Common myeloid progenitor, CD34-positive (primary cell): ENCODE data around the gene DFFA.
"Not testable (repeated sequence)": the region's sequence is repeated elsewhere in the genome, so short reads cannot be mapped to it uniquely, and the experiment has no call there.

Source experiments
- CTCF ChIA-PET: fragments of 350-600 bp; sonication (Branson Sonifier 250); formaldehyde crosslinking; loops from one replicate; lab custom pipeline; 2021; ENCODE audit warnings: antibody characterized with exemption; lab: Charles Lee
- POLR2A ChIA-PET: fragments of 350-600 bp; sonication (Branson Sonifier 250); formaldehyde crosslinking; loops from one replicate; lab custom pipeline; 2021; ENCODE audit warnings: antibody characterized with exemption; lab: Charles Lee
- DNase-seq, 3 donors: peaks; one replicate each; pipeline versions ENCODE4 v3.0.0 to v3.0.0-alpha.2; 2013
- H3K27ac ChIP-seq, 2 experiments: 1 replicate in 1 of 2; 2 replicates in 1 of 2; pipeline ENCODE4 v1.7.0; 2013; ENCODE audit warnings: inconsistent platforms in 2 of 2, low read length in 2 of 2, mild to moderate bottlenecking in 2 of 2, low read depth in 1 of 2, moderate library complexity in 1 of 2; ENCODE audit not compliant: severe bottlenecking in 2 of 2, insufficient read depth in 1 of 2, poor library complexity in 1 of 2
- H3K27me3 ChIP-seq, 5 experiments: replicated peaks in 2 of 5; 1 replicate in 3 of 5; 2 replicates in 2 of 5; pipeline versions ENCODE4 v1.6.1 to v1.7.0; 2013; ENCODE audit warnings: low read length in 4 of 5, mild to moderate bottlenecking in 2 of 5, moderate library complexity in 2 of 5, inconsistent platforms in 1 of 5; ENCODE audit not compliant: insufficient read depth in 5 of 5, control insufficient read depth in 4 of 5
- H3K36me3 ChIP-seq, 4 experiments: 1 replicate in 2 of 4; 2 replicates in 2 of 4; pipeline versions ENCODE4 v1.6.1 to v1.7.0; 2013; ENCODE audit warnings: low read length in 3 of 4, control low read depth in 1 of 4, mild to moderate bottlenecking in 1 of 4; ENCODE audit not compliant: control insufficient read depth in 4 of 4, insufficient read depth in 4 of 4
- H3K4me1 ChIP-seq, 4 experiments: 1 replicate in 3 of 4; 2 replicates in 1 of 4; pipeline versions ENCODE4 v1.6.1 to v1.7.1; 2013; ENCODE audit warnings: low read length in 3 of 4, mild to moderate bottlenecking in 3 of 4, control low read depth in 1 of 4, inconsistent platforms in 1 of 4, moderate library complexity in 1 of 4; ENCODE audit not compliant: control insufficient read depth in 4 of 4, insufficient read depth in 4 of 4; ENCODE audit errors: control extremely low read depth in 1 of 4
- H3K4me3 ChIP-seq, 7 experiments: 1 replicate in 4 of 7; 2 replicates in 3 of 7; pipeline versions ENCODE4 v1.5.1 to v1.7.0; 2013; ENCODE audit warnings: mild to moderate bottlenecking in 7 of 7, low read length in 6 of 7, moderate library complexity in 6 of 7, inconsistent platforms in 2 of 7, low read depth in 2 of 7, control low read depth in 1 of 7; ENCODE audit not compliant: insufficient read depth in 4 of 7, control insufficient read depth in 1 of 7; ENCODE audit errors: extremely low read depth in 1 of 7
- H3K9me3 ChIP-seq, 5 experiments: 1 replicate in 4 of 5; 2 replicates in 1 of 5; pipeline versions ENCODE4 v1.6.1 to v1.7.1; 2013; ENCODE audit warnings: low read length in 4 of 5, mild to moderate bottlenecking in 2 of 5, inconsistent platforms in 1 of 5, low read depth in 1 of 5, moderate library complexity in 1 of 5; ENCODE audit not compliant: control insufficient read depth in 4 of 5, insufficient read depth in 2 of 5; ENCODE audit errors: control extremely low read depth in 1 of 5
- WGBS: methylation state at CpG from one replicate; pipeline ENCODE4 v1.1.5; 2013; ENCODE audit not compliant: insufficient coverage; 5-methylcytosine and 5-hydroxymethylcytosine counted together

Gene DFFA

GRCh38 chr1:10432910-10433700 is 39.2 kb downstream of the DFFA start:
- Histone ChIP-seq H3K9me3 (no peaks in the 10 kb centered on the region), H3K27me3 (no peaks in the 10 kb centered on the region), H3K4me3 (no peak overlapping the region), H3K27ac (no peak overlapping the region), H3K36me3 (peaks cover 0 to 4% (median under 1%) of the 10 kb centered on the region in 4 experiments), H3K4me1 (peaks cover 3 to 20% (median 14%) of the 10 kb centered on the region in 4 experiments)
- ChIA-PET POLR2A (interaction anchor here (0.7 kb wide), 1 partner anchor 107 kb away, joined by 3 read pairs; no protein-coding TSS in a partner anchor), CTCF (interaction anchor here (0.9 to 10.2 kb wide), 4 partner anchors 11 to 60 kb away, joined by 3 to 118 read pairs (median 4); no protein-coding TSS in a partner anchor)
- 91% methylated on average over 11 of the region's 14 CpGs for WGBS
- DNase-seq: no peak

DNA sequence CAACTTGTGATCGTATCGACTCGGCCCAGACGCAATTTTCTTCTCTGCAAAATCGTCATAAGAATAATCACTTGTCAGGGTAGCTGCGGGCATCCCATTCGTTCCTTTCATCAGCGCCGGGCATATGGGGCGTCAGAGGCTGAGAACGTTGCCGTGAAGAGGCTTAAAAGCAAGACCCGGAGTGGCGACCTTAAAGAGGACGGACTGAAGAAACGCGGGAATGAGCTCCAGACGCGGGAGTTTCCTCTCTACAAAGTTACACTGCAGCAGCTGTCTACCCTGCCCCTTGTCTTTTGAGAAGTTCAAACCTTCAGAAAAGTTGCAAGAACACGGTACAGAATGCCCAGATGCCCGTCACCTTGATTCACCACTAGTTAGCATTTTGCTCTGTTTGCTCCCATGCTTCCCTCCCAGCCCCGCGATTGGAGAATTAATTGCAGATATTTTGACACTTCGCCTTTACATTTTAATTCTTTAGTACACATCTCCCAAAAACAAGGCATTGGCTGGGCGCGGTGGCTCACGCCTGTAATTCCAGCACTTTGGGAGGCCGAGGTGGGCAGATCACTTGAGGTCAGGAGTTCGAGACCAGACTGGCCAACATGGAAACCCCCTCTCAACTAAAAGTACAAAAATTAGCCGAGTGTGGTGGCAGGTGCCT is 41.1 kb downstream of the DFFA start:
- ChIA-PET CTCF (interaction anchor here (0.9 to 10.2 kb wide), 9 partner anchors 8 to 222 kb away, joined by 3 to 118 read pairs (median 4); partner anchors contain the start of gene DFFA), POLR2A (no interaction called here)
- WGBS: 25% methylated on average over 29 of the region's 30 CpGs
- peak overlapping the region; percentile 74 to 92 for H3K27ac ChIP-seq
- peaks cover 3 to 24% (median 16%) of the 10 kb centered on the region in 4 experiments for H3K4me1 ChIP-seq
- DNase-seq: peak in 2 of 3 donors; percentile 55 to 60
- H3K9me3 ChIP-seq: no peaks in the 10 kb centered on the region
- peaks cover 0 to 4% (median under 1%) of the 10 kb centered on the region in 4 experiments for H3K36me3 ChIP-seq
- H3K4me3 ChIP-seq: peak overlapping the region; percentile 64 to 99 (median 89)
- H3K27me3 ChIP-seq: no peaks in the 10 kb centered on the region

GRCh38 chr1:10430216-10431069 is 41.9 kb downstream of the DFFA start, which contains the start of gene CENPS:
TSS of gene CENPS (plus strand) at chr1:10430433. CDS start at chr1:10430518, 85 bp downstream.
- Histone ChIP-seq H3K4me3 (peak within 1 kb of the TSS; percentile 64 to 99 (median 89)), H3K9me3 (no peaks in the 10 kb centered on the region), H3K36me3 (peaks cover 0 to 4% (median under 1%) of the 10 kb centered on the region in 4 experiments), H3K27me3 (no peaks in the 10 kb centered on the region), H3K4me1 (peaks cover 3 to 24% (median 16%) of the 10 kb centered on the region in 4 experiments), H3K27ac (peak within 1 kb of the TSS; percentile 74 to 92)
- peak; percentile 83 to 92 (median 90) for DNase-seq
- CTCF ChIA-PET: interaction anchor here (0.8 to 10.2 kb wide), 18 partner anchors 9 to 631 kb away, joined by 3 to 118 read pairs (median 4); partner anchors contain the start of gene DFFA
- WGBS: 0% methylated on average over 72 of the region's 95 CpGs
- POLR2A ChIA-PET: interaction anchor here (0.6 to 1.2 kb wide), 2 partner anchors 32 to 67 kb away, joined by 3 read pairs; partner anchors contain the start of gene PGD

DNA sequence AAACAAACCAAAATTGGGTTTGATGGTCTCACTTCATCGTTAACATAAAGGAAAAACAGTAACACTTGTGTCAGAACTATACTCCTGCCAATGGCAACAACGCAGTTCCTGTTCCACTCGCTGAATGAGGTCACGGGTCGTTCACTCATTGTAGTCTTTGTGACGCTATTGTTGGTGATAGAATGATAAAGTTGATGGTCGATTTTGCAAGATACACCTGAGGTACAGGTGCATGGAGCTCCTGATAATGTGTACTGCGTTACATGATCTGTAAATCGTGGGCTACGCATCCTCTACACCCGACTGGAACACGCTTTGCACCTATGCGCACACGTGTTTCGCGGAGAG is 42.5 kb downstream of the DFFA start:
- Histone ChIP-seq H3K4me3 (peak overlapping the region; percentile 46 to 99 (median 89)), H3K27ac (peak overlapping the region in 1 of 2 experiments; percentile 92)

DNA sequence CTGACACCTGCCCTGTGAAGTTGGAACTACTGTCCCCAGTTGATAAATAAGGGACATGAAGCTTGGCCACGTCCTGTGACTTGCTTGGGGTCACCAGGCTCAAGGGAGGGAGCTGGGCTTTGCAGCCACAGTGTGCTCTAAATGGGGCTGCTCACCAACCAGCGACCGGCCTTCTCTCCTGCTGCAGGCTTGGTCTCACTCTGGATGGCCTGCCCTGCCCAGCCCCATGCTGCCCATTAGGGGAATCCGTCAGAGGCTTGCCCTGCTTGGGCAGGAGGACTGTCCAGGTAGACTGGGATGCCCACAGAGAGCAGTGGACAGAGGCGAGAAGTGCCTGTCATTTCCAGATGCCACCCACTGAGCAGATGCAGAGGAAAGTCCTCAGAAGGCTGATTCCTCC is 43.3 kb downstream of the DFFA start:
- H3K36me3 ChIP-seq: peaks cover 0 to 2% (median 0%) of the 10 kb centered on the region in 4 experiments
- H3K4me3 ChIP-seq: no peak overlapping the region
- H3K27me3 ChIP-seq: no peaks in the 10 kb centered on the region
- CTCF ChIA-PET: interaction anchor here (0.8 to 10.2 kb wide), 13 partner anchors 13 to 220 kb away, joined by 3 to 118 read pairs (median 6); partner anchors contain the start of gene PGD
- peaks cover 3 to 24% (median 16%) of the 10 kb centered on the region in 4 experiments for H3K4me1 ChIP-seq
- no peak overlapping the region for H3K27ac ChIP-seq
- POLR2A ChIA-PET: interaction anchor here (1.2 kb wide), 1 partner anchor 30 kb away, joined by 3 read pairs; the partner anchor contains the start of gene PGD
- no peaks in the 10 kb centered on the region for H3K9me3 ChIP-seq
- DNase-seq: no peak
- WGBS: 95% methylated on average over 4 of the region's 5 CpGs

More for the DNA sequence above, 42.5 kb downstream of the DFFA start:
- peak in 1 of 3 donors; percentile 30 for DNase-seq
- ChIA-PET POLR2A (interaction anchor here (1.2 kb wide), 1 partner anchor 31 kb away, joined by 3 read pairs; the partner anchor contains the start of gene PGD), CTCF (interaction anchor here (0.6 to 10.2 kb wide), 18 partner anchors 10 to 632 kb away, joined by 3 to 118 read pairs (median 4); no protein-coding TSS in a partner anchor)
- Histone ChIP-seq H3K9me3 (no peaks in the 10 kb centered on the region), H3K27me3 (no peaks in the 10 kb centered on the region), H3K4me1 (peaks cover 3 to 24% (median 16%) of the 10 kb centered on the region in 4 experiments), H3K36me3 (peaks cover 0 to 2% (median 0%) of the 10 kb centered on the region in 4 experiments)
- WGBS: 31% methylated on average over 15 of the region's 16 CpGs

DNA sequence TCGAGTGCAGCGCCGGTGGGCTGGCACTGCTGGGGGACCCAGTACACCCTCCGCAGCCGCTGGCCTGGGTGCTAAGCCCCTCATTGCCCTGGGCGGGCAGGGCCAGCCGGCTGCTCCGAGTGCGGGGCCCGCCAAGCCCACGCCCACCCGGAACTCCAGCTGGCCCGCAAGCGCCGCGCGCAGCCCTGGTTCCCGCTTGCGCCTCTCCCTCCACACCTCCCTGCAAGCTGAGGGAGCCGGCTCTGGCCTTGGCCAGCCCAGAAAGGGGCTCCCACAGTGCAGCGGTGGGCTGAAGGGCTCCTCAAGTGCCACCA is 45.8 kb downstream of the DFFA start:
- H3K36me3 ChIP-seq, H3K9me3 ChIP-seq, H3K4me3 ChIP-seq, H3K27ac ChIP-seq, H3K27me3 ChIP-seq, DNase-seq: not testable (repeated sequence)
- WGBS: 91% methylated on average over 8 of the region's 21 CpGs
- ChIA-PET CTCF (interaction anchor here (0.9 to 2.5 kb wide), 4 partner anchors 11 to 67 kb away, joined by 3 to 9 read pairs (median 4); no protein-coding TSS in a partner anchor), POLR2A (interaction anchor here (1.0 kb wide), 1 partner anchor 11 kb away, joined by 3 read pairs; no protein-coding TSS in a partner anchor)
- H3K4me1 ChIP-seq: peaks cover 3 to 23% (median 15%) of the 10 kb centered on the region in 4 experiments
